ENCODE data around the gene ARID3B.

- TF ChIP-seq POLR2A (IDR thresholded peaks at IDR 0.05) (no peak), CTCF (IDR thresholded peaks at IDR 0.05) (no peak), EP300 (IDR thresholded peaks at IDR 0.05) (no peak)
Measured at GRCh38 chr15:74589826-74590225, 48.8 kb downstream of the ARID3B start.
